ENCODE measurements around the gene NCKIPSD.
"Not testable (repeated sequence)": the region's sequence is repeated elsewhere in the genome, so short reads cannot be mapped to it uniquely, and the experiment has no call there.

The NCKIPSD gene

DNA sequence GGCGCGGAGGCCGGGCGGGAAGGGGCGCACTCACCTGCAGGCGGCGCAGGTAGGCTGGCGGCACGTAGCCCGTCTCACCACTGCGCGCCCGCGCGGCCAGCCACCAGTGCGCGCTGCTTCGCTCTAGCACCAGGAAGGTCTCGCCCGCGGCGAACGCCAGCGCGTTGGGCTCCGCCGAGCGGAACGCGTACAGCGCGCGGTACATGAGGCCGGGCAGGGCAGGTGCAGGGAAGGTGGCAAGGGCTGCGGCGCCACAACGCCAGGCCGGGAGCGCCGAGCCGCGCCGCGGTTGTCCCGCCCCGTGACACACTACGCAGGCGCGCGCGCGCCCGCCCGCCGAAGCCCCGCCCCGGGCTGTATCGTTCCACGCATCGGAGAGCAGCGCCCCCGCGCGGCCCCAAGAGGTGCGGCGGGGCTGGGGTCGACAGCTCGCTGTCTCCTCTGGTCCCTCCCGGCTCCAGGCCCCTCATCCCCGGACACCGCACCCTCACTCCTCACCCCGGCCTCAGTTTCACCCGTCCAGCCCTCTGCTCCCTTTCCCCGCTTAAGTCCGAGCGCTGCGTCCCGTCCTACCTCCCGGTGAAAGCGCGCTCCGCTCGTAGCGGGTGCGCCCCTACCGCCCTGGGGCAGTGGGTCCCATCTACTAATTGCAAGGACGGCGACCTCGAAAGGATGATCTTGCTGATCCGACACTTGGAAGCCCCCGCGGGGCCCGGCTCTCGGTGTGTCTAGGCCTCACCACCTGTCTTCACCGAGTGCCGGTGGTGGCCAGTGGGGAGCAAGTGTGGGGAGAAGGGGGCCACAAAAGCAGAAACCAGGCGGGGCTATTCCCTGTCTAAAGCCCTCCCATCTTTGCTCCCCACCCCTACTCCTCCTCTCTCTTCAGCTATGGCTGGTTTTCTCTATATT is at the start of gene NCKIPSD:
NCKIPSD (minus strand) TSS at position 313 of the 909 bp plus-strand sequence; CDS start at position 205, 108 bp downstream.
- DNase-seq: no peak

DNA sequence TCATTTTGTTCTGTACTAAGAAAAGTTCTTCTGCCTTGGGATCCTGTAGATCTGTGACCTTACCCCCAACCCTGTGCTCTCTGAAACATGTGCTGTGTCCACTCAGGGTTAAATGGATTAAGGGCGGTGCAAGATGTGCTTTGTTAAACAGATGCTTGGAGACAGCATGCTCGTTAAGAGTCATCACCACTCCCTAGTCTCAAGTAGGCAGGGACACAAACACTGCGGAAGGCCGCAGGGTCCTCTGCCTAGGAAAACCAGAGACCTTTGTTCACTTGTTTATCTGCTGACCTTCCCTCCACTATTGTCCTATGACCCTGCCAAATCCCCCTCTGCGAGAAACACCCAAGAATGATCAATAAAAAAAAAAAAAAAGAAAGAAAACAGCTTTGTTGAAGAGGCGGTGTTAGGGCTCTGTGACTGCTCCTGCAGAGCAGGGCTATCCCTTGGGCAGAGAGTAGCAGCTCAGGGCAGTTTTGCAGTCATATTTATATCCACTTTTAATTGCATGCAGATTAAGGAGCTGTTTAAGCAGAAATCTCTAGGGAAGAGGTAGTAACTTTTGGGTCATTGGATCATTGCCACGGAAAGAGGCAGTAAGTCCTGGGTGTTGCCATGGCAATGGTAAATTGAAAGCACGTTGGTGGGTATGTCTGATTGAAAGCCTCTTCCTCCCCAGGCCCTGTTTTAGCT is 49.5 kb upstream of the NCKIPSD start:
- not testable (repeated sequence) for DNase-seq

- DNase-seq: not testable (repeated sequence)
These were observed 48.8 kb upstream of the NCKIPSD start for GRCh38 chr3:48734541-48734940.

DNA sequence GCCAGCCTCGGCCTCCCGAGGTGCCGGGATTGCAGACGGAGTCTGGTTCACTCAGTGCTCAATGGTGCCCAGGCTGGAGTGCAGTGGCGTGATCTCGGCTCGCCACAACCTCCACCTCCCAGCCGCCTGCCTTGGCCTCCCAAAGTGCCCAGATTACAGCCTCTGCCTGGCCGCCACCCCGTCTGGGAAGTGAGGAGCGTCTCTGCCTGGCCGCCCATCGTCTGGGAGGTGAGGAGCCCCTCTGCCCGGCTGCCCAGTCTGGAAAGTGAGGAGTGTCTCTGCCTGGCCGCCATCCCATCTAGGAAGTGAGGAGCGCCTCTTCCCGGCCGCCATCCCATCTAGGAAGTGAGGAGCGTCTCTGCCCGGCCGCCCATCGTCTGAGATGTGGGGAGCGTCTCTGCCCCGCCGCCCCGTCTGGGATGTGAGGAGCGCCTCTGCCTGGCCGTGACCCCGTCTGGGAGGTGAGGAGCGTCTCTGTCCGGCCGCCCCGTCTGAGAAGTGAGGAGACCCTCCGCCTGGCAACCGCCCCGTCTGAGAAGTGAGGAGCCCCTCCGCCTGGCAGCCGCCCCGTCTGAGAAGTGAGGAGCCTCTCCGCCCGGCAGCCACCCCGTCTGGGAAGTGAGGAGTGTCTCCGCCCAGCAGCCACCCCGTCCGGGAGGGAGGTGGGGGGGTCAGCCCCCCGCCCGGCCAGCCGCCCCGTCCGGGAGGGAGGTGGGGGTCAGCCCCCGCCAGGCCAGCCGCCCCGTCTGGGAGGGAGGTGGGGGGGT is 48.2 kb upstream of the NCKIPSD start:
- DNase-seq: not testable (repeated sequence)

DNA sequence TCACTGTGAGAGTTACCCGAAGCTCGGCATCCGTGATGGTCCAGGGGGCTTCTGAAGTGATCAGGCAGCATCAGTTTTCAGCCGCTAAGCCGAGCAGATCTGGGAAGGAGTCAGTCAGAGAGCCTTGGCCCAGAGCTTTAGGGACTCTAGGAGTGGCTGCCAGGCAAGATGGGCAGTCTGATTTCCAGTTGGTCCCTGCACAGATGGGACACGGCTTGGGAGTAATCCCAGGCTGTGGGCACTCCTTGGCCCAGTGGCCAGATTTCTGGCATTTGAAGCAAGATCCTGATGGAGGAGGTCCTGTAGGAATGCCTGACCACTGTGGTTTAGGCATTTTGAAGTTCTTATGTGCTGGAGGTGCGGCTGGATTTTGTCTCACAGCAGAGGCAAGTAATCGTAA is 41.8 kb upstream of the NCKIPSD start:
- DNase-seq: no peak

GRCh38 chr3:48725185-48725855 is 39.6 kb upstream of the NCKIPSD start:
- DNase-seq: not testable (repeated sequence)

GRCh38 chr3:48723725-48724124 is 38.0 kb upstream of the NCKIPSD start:
- no peak for DNase-seq

GRCh38 chr3:48723293-48723692 is 37.6 kb upstream of the NCKIPSD start:
- DNase-seq: not testable (repeated sequence)

GRCh38 chr3:48716982-48717746 is 31.4 kb upstream of the NCKIPSD start, which contains the start of gene IP6K2:
TSS of gene IP6K2 (minus strand) at chr3:48717221. CDS start at chr3:48695291, 21,930 bp downstream.
- DNase-seq: peak; percentile 78

- DNase-seq: no peak
These were observed 30.8 kb upstream of the NCKIPSD start for GRCh38 chr3:48716508-48716981.

GRCh38 chr3:48715174-48715800 is 29.6 kb upstream of the NCKIPSD start:
- DNase-seq: no peak

DNA sequence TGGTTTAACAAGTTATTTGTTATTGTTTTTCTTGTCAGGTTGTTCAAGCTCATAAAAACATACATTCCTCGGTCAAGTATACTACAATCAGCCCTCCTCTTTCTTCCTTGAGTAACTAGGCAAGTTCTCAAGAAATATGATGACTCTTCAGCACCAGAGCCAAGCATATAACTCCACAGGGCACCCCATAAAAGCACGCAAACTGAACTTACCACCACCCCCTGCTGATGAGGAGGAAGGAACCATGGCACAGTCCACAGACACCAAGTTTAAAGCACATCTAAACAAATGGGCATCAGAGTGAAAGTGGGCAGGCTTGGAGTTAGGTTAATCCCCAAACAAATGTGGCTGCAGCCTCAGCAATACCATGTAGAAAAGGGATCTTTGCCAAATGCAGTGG is 26.0 kb upstream of the NCKIPSD start:
- no peak for DNase-seq

- no peak for DNase-seq
These were observed 23.3 kb upstream of the NCKIPSD start for GRCh38 chr3:48709051-48709461.

- DNase-seq: no peak
These were observed 22.8 kb upstream of the NCKIPSD start for GRCh38 chr3:48708481-48708889.

DNA sequence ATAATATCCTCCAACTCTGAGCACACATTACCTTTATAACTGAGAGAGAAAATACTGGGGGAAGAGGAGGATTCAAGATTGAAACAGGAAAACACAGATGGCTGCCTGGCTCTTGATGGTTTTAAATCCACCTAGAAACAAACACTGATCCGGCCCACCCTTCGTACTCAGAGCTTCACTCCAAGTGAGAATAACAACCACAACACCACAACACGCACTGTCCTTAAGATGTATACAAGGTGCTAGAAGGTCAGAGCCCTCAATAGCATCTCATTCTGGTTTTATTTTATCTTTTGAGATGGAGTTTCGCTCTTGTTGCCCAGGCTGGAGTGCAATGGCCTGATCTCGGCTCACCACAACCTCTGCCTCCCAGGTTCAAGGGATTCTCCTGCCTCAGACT is 21.4 kb upstream of the NCKIPSD start:
- DNase-seq: no peak

DNA sequence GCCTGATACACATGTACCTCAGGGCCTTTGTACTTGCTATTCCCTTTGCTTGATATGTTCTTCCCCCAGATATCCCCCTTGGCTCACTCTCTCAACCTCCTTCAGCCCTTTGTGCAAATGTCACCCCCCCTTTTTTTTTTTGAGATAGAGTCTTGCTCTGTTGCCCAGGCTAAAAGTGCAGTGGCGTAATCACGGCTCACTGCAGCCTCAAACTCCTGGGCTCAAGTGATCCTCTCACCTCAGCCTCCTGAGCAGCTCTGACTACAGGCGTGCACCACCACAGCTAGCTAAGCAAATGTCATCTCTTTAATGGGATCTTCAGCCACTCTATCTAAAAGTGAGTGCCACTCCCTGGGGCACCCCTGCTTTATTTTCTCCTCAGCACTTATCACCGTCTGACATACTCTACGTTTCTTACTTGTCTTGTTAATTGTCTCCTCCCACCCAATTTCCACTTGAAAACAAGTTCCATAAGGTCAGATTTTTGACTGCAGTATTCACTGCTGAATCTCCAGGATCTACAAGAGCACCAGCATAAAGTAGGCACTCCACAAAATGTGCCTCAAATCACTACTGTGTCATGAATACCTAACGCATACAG is 16.7 kb upstream of the NCKIPSD start:
- no peak for DNase-seq

GRCh38 chr3:48700731-48701405 is 15.2 kb upstream of the NCKIPSD start:
- DNase-seq: no peak

GRCh38 chr3:48698891-48699290 is 13.2 kb upstream of the NCKIPSD start:
- DNase-seq: no peak

DNA sequence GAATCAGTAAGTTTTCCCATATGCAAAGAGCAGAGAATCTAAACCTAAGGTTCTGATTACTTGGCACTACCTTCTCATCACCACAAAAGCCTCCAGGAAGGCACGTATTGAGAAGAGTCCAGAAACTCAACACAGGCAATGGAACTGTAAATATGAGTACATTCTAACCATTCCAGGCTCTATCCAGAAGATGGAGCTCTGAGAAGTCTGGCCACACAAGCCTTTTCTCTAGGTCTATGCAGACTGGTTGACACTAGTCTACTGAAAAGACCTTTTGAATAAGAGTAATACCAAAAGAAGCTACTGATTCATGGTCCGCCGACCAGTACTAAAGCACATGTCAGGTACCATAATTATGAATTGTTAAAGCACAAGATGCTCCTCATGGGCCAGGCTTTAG is 12.2 kb upstream of the NCKIPSD start:
- no peak for DNase-seq

DNA sequence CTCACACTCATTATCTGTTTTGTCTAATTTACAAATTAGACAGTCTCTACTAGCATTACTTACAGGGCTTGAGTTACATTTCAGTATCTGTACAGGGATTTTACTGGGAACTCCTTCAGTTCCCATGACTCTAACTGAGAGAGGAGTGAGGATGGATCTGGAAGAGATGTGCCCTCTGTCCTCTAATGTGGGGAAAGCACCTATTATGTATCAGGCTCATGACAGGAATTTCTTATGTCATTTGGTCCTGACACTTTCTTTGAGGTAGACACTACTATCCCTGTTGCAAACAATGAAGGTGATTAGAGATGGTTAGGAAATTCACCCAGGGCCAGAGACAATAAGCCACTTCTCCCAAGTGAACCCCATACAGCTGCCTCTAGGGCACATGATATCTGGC is 10.9 kb upstream of the NCKIPSD start:
- no peak for DNase-seq
